Stimulated activated CD4-positive, alpha-beta T cell treated with anti-CD3 and anti-CD28 coated beads, Interleukin-12 subunit alpha, Interleukin-12 subunit beta, amount 100 ng/mL, for 4 hours (primary cell): Measurements from ENCODE around the gene GGA1.

ENCODE experiments used
- DNase-seq: peaks from one replicate; pipeline ENCODE4 v3.0.0-alpha.2; 2020

The GGA1 gene, protein sequence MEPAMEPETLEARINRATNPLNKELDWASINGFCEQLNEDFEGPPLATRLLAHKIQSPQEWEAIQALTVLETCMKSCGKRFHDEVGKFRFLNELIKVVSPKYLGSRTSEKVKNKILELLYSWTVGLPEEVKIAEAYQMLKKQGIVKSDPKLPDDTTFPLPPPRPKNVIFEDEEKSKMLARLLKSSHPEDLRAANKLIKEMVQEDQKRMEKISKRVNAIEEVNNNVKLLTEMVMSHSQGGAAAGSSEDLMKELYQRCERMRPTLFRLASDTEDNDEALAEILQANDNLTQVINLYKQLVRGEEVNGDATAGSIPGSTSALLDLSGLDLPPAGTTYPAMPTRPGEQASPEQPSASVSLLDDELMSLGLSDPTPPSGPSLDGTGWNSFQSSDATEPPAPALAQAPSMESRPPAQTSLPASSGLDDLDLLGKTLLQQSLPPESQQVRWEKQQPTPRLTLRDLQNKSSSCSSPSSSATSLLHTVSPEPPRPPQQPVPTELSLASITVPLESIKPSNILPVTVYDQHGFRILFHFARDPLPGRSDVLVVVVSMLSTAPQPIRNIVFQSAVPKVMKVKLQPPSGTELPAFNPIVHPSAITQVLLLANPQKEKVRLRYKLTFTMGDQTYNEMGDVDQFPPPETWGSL

GRCh38 chr22:37608477-37609239, at the start of gene GGA1:
TSS of gene GGA1 (plus strand) at chr22:37608834. CDS start at chr22:37608861, 27 bp downstream.
- DNase-seq, result peak; percentile 93

DNA sequence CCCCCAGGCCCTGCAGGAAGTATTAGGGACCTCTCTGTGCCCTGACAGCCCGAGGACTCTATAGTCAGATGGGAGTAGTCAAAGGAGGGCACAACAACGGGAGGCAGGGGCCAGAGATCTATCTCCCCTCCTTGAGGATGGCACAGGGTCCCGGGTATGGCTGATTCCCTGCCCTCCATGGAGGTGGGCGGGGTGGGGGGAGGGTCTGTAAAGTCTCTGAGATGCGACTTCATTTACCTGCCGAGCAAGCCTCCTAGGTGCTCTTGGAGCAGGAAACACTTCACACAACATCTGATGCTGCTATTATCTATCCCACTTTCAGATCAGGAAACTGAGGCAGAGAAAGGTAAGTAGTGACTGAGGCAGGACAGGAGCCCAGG, 49.1 kb upstream of the GGA1 start:
- DNase-seq, result no peak

- no peak for DNase-seq
These were observed 48.6 kb upstream of the GGA1 start, which contains the start of gene CDC42EP1 for GRCh38 chr22:37559901-37560607. TSS of gene CDC42EP1 (plus strand) at chr22:37560480. CDS start at chr22:37566350, 5,870 bp downstream.

DNA sequence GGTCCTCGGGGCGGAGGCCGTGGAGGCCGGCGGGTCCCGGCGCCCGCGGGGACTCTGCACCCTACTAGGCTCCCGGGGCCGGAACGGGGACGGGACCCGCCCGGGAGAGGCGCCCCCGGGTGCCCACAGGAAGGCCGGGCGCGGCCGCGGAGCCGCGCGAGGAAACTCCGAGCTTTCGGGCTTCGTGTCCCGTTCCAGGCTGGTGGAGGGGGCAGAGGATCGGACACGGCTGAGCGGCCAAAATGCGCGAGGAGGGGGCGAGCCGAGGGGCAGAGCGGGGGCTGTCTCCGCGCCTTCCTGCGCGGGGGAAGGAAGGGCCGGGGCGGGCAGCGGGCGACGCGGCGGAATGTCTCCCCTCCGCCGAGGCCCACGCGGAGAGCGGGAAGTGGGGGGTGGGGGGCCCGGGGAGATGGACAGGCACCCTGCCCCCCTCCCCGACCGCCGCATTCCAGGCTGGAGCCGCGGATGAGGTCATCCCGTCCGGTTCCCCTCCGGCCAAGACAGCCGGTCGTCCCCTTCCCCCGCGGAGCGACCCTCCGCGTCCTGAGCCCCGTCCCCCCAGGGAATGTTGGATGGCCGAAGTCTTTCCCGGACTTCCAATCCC, 47.9 kb upstream of the GGA1 start:
- DNase-seq, result no peak

DNA sequence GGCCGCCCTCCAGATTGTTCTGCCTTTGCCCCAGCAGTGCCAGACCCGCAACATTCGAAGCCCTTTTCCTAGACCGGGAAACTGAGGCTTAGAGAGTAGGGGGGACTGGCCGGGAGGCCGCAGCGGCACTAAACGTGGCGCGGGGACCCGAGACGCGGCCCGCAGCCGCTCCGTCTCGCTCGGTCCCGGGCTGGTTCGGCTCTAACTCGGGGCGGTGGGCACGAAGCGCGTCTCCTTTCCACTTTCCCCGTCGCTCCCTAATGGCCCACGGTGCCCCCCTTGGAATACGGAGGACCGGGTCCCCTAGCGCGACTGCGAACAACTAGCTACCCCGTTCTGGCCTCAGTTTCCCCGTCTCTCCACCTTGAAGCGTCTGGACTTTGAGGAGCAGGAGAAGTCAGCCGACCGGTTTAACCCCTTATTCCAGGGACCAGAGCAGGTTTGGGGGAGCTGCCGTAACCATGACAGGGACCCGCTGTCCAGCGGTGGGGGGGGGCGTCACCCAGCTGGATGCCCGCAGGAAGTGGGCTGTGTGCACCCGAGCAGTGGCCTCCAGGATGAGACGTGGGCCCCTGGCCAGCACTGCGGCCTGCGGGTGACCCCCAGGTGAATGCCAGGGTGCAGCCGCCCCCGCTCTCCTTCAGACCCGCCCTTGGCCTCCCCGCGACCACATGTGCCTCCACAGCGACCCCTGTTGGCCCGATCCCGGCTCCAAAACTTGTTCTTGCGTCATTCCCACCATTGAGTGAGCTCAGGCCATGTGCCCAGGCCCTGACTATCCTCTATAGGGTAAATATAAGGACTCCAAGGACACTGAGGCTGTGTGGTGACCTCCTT, 47.2 kb upstream of the GGA1 start:
- DNase-seq, result peak; percentile 82

GRCh38 chr22:37562049-37562875, 46.4 kb upstream of the GGA1 start:
- no peak for DNase-seq

- DNase-seq, result no peak
These were observed 45.2 kb upstream of the GGA1 start for GRCh38 chr22:37563153-37564081.

- DNase-seq, result no peak
These were observed 44.4 kb upstream of the GGA1 start for GRCh38 chr22:37564111-37564711.

GRCh38 chr22:37565830-37566229, 42.8 kb upstream of the GGA1 start:
- DNase-seq, result no peak

- DNase-seq, result peak; percentile 23
These were observed 42.3 kb upstream of the GGA1 start for GRCh38 chr22:37566329-37566837.

DNA sequence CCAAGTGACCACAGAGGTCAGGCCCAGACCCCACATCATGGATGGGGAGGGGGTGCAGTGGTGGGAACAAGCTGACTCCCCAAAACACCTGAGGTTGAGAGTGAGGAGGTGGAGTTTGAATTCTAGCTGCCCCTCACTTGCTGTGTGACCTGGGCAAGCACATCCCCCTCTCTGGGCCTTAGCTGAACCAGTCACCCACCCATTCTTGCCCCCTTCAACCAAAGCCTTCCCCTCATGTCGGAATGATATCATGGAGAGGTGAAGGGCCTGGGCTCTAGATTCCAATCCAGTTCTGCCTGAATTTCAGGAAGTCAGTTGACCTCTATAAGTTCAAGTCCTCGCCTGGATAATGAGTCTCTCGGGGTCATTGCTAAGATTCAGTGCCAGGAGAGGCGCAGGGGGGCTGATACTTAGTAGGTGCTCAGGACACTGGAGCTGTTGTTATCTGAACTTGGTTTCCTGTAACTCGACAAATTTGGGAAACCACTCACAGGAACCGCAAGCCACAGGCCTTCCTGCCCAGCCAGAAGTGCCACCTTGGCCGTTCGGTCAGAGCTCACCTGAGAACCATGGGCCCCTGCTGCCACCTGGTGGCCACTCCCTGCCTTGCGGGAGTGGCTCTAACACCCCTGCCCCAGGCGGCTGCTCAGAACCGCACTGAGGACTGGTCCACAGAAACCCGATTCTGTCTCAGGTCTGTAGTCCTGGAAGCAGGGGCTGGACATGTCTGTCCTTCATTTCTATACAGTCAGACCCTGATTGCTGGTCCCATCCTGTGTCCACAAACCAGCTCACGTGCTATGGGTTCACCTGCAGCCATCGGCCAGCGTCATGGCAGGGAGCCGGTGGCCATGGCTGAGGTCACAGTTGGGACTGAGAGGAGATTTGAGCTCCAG, 41.5 kb upstream of the GGA1 start:
- peak; percentile 90 for DNase-seq

DNA sequence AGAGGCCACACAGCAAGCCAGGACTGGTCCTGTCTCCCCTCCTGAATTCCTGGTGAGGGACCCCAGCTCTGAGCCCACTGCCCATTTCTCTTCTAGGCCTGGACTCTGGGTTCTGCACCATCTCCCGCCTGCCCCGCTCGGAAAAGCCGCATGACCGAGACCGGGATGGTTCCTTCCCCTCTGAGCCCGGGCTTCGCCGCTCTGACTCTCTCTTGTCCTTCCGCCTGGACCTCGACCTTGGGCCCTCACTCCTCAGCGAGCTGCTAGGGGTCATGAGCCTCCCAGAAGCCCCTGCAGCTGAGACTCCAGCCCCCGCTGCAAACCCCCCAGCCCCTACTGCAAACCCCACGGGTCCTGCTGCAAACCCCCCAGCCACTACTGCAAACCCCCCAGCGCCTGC, 40.6 kb upstream of the GGA1 start:
- DNase-seq, result no peak

DNA sequence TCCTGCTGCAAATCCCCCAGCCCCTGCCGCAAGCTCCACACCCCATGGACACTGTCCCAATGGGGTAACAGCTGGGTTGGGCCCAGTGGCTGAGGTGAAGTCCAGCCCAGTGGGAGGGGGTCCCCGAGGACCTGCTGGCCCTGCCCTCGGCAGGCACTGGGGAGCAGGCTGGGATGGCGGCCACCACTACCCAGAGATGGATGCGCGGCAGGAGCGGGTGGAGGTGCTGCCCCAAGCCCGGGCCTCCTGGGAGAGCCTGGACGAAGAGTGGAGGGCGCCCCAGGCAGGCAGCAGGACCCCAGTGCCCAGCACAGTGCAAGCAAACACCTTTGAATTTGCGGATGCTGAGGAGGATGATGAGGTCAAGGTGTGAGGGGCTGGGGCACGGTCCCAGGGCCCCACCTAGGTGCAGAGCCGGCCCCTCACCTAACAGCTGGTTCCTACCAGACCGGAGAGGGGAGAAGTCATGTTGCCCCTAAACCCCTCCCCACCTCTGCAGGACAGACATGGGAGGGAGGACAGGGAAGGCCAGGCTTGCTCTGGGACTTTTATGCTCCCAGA, 40.1 kb upstream of the GGA1 start:
- DNase-seq, result no peak

DNA sequence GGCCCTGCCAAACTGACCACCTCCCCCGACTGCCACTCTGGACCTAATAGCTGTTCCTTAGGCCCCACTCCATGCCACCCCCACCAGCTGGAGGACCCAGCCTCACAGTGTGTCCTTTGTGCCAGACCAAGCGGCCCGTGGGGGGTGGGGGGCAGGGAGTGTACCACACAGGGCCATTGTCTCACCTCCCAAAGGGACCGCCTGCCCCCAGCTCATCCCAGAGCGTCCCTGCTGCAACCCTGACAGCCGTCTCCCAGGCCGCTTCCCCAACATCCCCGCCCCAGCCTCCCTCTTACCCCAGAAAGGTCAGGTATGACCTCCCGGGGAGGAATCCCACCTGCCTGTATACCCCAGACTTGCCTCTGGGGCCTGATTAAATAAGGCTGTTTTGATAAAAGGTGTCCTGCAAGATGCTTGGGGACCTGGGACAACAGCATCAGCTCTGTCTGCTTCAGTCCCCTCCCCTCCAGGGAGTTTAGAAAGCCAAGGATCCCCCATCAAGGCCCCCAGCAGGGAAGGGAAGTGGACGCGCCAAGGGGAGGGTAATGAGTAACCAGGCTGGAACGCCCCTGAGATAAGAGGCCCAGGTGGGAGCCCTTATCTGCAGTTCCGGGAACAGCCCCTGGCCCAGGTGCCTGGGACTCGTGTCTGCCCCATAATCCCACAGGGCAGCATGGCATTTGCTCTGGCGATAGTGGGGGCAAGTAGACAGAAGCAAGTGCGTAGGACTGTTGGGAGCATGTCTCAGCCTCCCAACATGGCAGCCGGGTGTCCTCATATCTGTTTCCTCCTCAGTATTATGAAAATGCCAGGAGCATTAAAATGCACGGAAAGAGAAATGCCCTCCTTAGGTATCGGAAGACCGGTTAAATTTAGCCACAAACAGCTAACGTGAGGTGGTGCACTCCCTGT, 39.4 kb upstream of the GGA1 start:
- no peak for DNase-seq

DNA sequence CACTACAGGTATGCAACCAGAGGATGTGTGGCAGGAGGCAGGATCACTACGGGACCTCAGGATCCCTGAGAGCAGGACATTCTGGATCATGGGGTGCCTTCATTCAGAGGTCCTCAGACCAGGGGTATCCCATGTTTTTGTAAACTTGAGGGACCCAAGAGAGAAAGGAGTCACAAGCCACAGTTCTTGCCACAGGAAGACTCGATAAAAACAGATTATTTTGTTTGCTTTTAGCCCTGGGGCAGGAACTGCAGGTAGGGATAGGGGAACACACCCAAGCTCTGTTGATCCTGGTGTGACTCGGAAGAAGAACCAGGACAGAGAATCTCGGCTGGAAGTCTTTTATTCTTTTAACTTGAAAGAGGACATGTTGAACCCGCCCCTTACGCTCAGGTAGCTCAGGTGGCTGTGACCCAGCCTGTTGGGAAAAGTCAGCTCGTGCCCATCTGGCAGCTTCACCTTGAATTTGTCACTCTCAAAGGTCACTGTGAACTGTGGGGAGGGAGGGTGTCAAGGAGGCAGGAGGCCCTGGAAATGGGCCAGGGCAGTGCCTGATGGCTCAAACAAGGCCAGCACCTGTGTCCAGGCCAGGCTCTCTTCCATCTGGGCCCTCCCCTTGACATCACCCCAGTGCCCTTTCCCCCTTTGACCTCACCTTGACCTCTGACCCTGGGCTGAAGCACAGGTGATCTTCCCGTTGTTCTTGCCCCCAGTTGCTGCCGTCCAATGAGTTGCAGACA, 38.5 kb upstream of the GGA1 start:
- no peak for DNase-seq

DNA sequence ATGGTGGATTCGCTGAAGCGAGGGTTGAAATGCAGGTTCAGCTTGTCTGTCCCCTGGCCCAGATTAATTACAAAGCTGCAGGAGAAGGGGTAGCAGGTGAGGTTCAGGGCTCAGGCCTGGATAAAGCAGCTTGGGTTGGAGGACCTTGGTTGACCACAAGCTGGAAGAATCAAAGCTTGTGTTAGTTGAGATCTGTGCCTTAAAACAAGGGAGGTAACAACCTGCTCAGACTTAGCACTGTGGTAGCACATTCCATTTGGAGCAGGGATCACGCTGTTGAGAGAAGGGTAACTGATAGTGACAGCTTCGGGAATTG, 38.0 kb upstream of the GGA1 start:
- DNase-seq, result no peak
